Activated CD8-positive, alpha-beta T cell treated with anti-CD3 and anti-CD28 coated beads for 36 hours (primary cell): ENCODE results near the gene LAG3. TPM values are rescaled to one million over a fixed set of nuclear protein-coding genes. Genes with fewer than 3 reads are reported as not detected.

Experiments used
- ATAC-seq: fragments of 200-7000 bp; cut with Tn5 transposase; one replicate; pipeline ENCODE4 v1.10.0; 2021; ENCODE audit warnings: mild to moderate bottlenecking, moderate library complexity
- CTCF ChIA-PET: fragments of 350-600 bp; sonication (Branson Sonifier 250); formaldehyde crosslinking; loops from one replicate; lab custom pipeline; 2021; ENCODE audit warnings: antibody characterized with exemption; lab: Charles Lee
- POLR2A ChIA-PET: fragments of 350-600 bp; sonication (Branson Sonifier 250); formaldehyde crosslinking; loops from one replicate; lab custom pipeline; 2021; ENCODE audit warnings: antibody characterized with exemption; lab: Charles Lee
- DNase-seq: peaks from one replicate; pipeline ENCODE4 v3.0.0-alpha.2; 2020
- H3K27ac Mint-ChIP-seq: one replicate; pipeline ENCODE4 v1.8.0; 2021; ENCODE audit warnings: mild to moderate bottlenecking, mixed read lengths
- H3K27me3 Mint-ChIP-seq: one replicate; pipeline ENCODE4 v1.8.0; 2021; ENCODE audit warnings: mixed read lengths
- H3K36me3 Mint-ChIP-seq: one replicate; pipeline ENCODE4 v1.8.0; 2021; ENCODE audit warnings: low read depth, mixed read lengths
- H3K4me1 Mint-ChIP-seq: one replicate; pipeline ENCODE4 v1.8.0; 2021; ENCODE audit warnings: low read depth, mixed read lengths
- H3K4me3 Mint-ChIP-seq: one replicate; pipeline ENCODE4 v1.8.0; 2021; ENCODE audit warnings: mild to moderate bottlenecking, moderate library complexity, mixed read lengths
- H3K9me3 Mint-ChIP-seq: one replicate; pipeline ENCODE4 v1.8.0; 2021; ENCODE audit warnings: mixed read lengths
- intact Hi-C: fragments of 100-400 bp; cut with micrococcal nuclease; formaldehyde crosslinking; loops from one replicate; pipeline ENCODE4 v1.10.0; 2022
- total RNA-seq, 2 experiments: library from RNA; stranded (reverse); gene quantifications; one replicate each; pipeline ENCODE4 v1.2.3, GENCODE V29; 2021
- TF ChIP-seq, protein P1 (sequence below): fragments of 200-600 bp; IDR thresholded peaks from one replicate; pipeline ENCODE4 v1.8.0; 2022; ENCODE audit warnings: antibody characterized with exemption, mild to moderate bottlenecking

The LAG3 gene
- total RNA-seq, 2 experiments from 2014 or later: 264 to 268 TPM

DNA sequence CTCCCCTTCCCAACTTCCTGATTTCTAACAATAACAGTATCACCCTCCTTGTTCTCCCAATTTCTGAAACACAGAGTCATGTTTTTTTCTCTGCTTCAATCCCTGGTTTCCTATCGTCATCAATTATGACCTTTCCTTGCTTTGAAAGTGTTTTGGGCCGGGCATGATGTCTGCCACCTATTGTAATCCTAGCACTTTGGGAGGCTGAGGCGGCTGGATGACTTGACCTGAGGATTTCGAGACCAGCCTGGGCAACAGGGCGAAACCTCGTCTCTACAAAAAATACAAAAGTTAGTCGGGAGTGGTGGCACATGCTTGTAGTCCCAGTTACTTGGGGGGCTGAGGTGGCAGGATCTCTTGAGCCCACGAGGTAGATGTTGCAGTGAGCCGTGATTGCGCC, 36.7 kb downstream of the LAG3 start:
- Mint-ChIP-seq H3K4me1 (peaks cover 7% of the 10 kb centered on the region), H3K9me3 (peaks cover 2% of the 10 kb centered on the region), H3K27ac (no peak overlapping the region), H3K36me3 (peaks cover 1% of the 10 kb centered on the region), H3K4me3 (no peak overlapping the region), H3K27me3 (peaks cover 3% of the 10 kb centered on the region)
- no peak for ATAC-seq
- TF ChIP-seq, protein P1, sequence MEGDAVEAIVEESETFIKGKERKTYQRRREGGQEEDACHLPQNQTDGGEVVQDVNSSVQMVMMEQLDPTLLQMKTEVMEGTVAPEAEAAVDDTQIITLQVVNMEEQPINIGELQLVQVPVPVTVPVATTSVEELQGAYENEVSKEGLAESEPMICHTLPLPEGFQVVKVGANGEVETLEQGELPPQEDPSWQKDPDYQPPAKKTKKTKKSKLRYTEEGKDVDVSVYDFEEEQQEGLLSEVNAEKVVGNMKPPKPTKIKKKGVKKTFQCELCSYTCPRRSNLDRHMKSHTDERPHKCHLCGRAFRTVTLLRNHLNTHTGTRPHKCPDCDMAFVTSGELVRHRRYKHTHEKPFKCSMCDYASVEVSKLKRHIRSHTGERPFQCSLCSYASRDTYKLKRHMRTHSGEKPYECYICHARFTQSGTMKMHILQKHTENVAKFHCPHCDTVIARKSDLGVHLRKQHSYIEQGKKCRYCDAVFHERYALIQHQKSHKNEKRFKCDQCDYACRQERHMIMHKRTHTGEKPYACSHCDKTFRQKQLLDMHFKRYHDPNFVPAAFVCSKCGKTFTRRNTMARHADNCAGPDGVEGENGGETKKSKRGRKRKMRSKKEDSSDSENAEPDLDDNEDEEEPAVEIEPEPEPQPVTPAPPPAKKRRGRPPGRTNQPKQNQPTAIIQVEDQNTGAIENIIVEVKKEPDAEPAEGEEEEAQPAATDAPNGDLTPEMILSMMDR: no peak
- POLR2A ChIA-PET: interaction anchor here (0.7 to 1.2 kb wide), 2 partner anchors 29 to 56 kb away, joined by 3 to 4 read pairs; partner anchors contain the start of gene MLF2
- intact Hi-C loops: no loop called here
- no peak for DNase-seq
- CTCF ChIA-PET: interaction anchor here (1.1 to 2.5 kb wide), 5 partner anchors 16 to 85 kb away, joined by 3 to 9 read pairs (median 4); partner anchors contain the start of genes CDCA3 and MLF2

DNA sequence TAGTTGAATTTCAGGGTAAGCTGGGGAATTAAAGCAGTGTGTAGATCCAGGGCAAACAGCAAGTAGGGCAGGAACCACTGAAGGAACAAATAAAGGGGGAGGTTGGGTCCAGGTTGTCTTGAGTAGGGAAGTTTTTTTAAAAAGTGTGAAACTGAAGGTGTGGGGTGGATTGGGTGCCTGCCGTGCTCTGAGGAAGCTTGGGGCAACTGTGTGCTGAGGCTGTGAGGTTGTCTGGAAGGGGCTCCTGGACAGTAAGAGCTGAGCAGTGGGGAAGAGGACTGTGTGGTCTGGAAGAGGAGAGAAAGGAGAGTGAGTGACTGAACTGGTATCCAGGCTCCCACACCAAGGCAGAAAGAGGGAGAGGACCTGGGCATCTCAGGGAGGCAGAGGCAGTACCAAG, 38.4 kb downstream of the LAG3 start:
- Mint-ChIP-seq H3K9me3 (no peaks in the 10 kb centered on the region), H3K4me3 (no peak overlapping the region), H3K27ac (no peak overlapping the region), H3K36me3 (no peaks in the 10 kb centered on the region), H3K4me1 (peaks cover 7% of the 10 kb centered on the region), H3K27me3 (peaks cover 2% of the 10 kb centered on the region)
- TF ChIP-seq, protein P1: no peak
- ChIA-PET POLR2A (interaction anchor here (0.6 to 1.0 kb wide), 3 partner anchors 10 to 1272 kb away, joined by 3 read pairs; partner anchors contain the start of gene NECAP1), CTCF (interaction anchor here (0.7 to 1.8 kb wide), 3 partner anchors 10 to 45 kb away, joined by 3 to 8 read pairs (median 4); partner anchors contain the start of gene PTMS)
- intact Hi-C loops: no loop called here
- DNase-seq: no peak
- ATAC-seq: no peak

DNA sequence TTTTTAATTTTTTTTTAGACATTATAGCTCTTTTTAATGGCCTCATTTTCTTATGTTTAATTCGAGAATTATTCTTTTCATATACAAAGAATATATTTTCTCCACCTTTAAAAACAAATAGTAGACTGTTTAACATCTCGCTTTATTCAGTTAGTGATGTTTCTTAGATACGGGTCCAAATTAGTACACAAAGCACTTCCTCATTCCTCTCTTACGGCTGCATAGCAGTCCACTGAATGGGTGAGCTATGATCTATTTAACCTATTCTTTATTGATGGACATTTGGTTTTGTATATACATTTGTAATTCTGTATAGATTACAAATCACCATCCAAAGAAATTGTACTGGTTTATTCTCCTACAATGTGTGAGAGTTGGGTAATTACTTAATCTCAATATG, 41.0 kb downstream of the LAG3 start:
- H3K27me3 Mint-ChIP-seq: peaks cover 2% of the 10 kb centered on the region
- H3K4me3 Mint-ChIP-seq: no peak overlapping the region
- TF ChIP-seq, protein P1: no peak
- peaks cover 7% of the 10 kb centered on the region for H3K4me1 Mint-ChIP-seq
- ChIA-PET CTCF (interaction anchor here (0.8 to 4.6 kb wide), 8 partner anchors 9 to 60 kb away, joined by 3 to 24 read pairs (median 5); partner anchors contain the start of gene MLF2), POLR2A (interaction anchor here (0.7 kb wide), 1 partner anchor 27 kb away, joined by 3 read pairs; no protein-coding TSS in a partner anchor)
- H3K27ac Mint-ChIP-seq: no peak overlapping the region
- DNase-seq (no peak), ATAC-seq (no peak)
- no peaks in the 10 kb centered on the region for H3K9me3 Mint-ChIP-seq
- intact Hi-C loops: no loop called here
- H3K36me3 Mint-ChIP-seq: no peaks in the 10 kb centered on the region

DNA sequence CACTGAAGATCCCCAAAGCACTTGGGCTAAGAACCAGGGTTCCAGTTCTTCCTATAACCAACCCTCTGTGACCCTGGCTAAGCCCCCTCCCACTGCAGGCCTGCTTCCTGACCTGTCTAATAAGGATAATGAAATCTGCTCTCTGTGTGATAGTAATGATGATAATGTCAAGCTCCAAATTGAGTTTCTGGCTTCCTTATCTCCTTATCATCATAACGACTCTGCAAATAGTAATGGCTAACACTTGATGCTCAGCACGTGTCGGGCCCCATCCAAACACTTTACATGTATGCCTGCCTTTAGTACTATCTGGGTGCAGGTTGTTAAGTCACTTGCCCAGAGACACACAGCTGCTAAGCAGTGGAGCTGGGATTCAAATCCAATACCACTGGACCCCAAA, 44.3 kb downstream of the LAG3 start:
- TF ChIP-seq, protein P1: no peak
- intact Hi-C loops: no loop called here
- Mint-ChIP-seq H3K27ac (no peak overlapping the region), H3K27me3 (peaks cover 6% of the 10 kb centered on the region), H3K4me3 (no peak overlapping the region), H3K9me3 (no peaks in the 10 kb centered on the region), H3K4me1 (peaks cover 7% of the 10 kb centered on the region), H3K36me3 (no peaks in the 10 kb centered on the region)
- ChIA-PET CTCF (interaction anchor here (1.2 to 4.6 kb wide), 4 partner anchors 9 to 63 kb away, joined by 3 to 24 read pairs (median 4); partner anchors contain the start of gene MLF2), POLR2A (no interaction called here)
- DNase-seq (no peak), ATAC-seq (no peak)

DNA sequence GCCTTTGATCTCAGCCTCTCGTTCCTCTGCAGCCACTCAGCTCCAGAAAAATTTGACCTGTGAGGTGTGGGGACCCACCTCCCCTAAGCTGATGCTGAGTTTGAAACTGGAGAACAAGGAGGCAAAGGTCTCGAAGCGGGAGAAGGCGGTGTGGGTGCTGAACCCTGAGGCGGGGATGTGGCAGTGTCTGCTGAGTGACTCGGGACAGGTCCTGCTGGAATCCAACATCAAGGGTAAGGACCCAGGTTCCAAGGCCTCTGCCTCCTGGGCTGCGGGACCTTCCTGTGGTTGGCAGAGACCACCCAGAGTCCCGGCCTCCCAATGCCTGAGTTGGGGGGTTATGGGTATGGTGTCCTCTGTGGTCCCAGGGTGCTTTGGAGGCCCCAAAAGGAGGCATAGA, 44.8 kb downstream of the LAG3 start:
- ChIA-PET POLR2A (no interaction called here), CTCF (interaction anchor here (1.2 to 4.6 kb wide), 4 partner anchors 8 to 64 kb away, joined by 3 to 24 read pairs (median 4); partner anchors contain the start of gene MLF2)
- intact Hi-C loops: no loop called here
- Mint-ChIP-seq H3K36me3 (no peaks in the 10 kb centered on the region), H3K9me3 (no peaks in the 10 kb centered on the region), H3K27me3 (peaks cover 9% of the 10 kb centered on the region), H3K4me1 (peaks cover 10% of the 10 kb centered on the region), H3K27ac (no peak overlapping the region), H3K4me3 (no peak overlapping the region)
- DNase-seq (no peak), ATAC-seq (no peak)
- TF ChIP-seq, protein P1: no peak
